A549 (cell line): Measurements from ENCODE around the gene FREY1.

Experiments used
- CHD2 ChIP-seq: fragments of 150-350 bp; IDR thresholded peaks from 2 replicates; pipeline ENCODE4 v1.6.1; 2014; ENCODE audit warnings: low read length; ENCODE audit not compliant: partially characterized antibody
- PBX3 ChIP-seq: IDR thresholded peaks from 2 replicates; pipeline ENCODE4 v1.6.1; 2012
- RNF2 ChIP-seq: fragments of 200-600 bp; sonication (generic); IDR thresholded peaks from 2 replicates; pipeline ENCODE4 v1.6.1; 2016; ENCODE audit warnings: low read depth, mild to moderate bottlenecking, antibody characterized with exemption, moderate library complexity, borderline replicate concordance

- no peak for TF ChIP-seq PBX3
- TF ChIP-seq RNF2: no peak
- no peak for TF ChIP-seq CHD2
These were observed 21.6 kb upstream of the FREY1 start for GRCh38 chr11:45928535-45929215.
